ENCODE data around the gene MAGEL2. TPM values are rescaled to one million over a fixed set of nuclear protein-coding genes. Genes with fewer than 3 reads are reported as not detected.
A peak's percentile ranks its signal among the peaks of the same experiment; 100 is the strongest.

Gene MAGEL2
- total RNA-seq, 6 experiments from 2014 or later: 0.04 to 0.05 TPM; not detected in 4

DNA sequence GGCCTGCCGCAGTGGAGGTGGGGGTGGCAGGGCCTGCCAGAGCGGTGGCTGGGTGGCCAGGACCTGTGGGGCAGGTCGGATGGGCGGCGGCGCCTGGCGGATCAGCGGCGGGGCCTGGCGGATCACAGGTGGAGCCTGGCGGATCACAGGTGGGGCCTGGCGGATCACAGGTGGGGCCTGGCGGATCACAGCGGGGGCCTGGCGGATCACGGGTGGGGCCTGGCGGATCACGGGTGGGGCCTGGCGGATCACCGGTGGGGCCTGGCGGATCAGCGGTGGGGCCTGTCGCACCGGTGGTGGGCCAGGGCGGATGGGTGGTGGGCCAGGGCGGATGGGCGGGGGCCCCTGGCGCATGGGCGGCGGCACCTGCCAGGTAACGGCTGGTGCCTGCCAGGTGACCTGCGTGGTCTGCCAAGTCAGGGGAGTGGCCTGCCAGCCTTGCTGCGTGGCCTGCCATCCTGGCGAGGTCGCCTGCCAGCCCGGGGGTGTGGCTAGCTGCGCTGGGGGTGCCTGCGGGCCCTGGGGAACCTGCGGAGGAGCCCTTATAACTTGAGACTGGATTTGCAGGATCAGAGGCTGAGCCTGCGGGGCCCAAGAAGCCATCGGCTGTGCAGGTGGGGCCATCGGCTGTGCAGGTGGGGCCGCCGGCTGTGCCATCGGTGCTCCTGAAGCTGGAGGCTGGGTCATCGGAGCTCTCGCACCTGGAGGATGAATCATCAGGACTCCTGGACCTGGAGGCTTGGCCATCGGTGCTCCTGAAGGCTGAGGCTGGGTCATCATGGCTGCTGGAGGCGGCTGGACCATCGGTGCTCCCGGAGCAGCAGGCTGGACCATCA, 1.3 kb downstream of the MAGEL2 start:
- no peak overlapping the region for H3K27ac ChIP-seq
- H3K36me3 ChIP-seq: no peaks in the 10 kb centered on the region
- no peaks in the 10 kb centered on the region for H3K27me3 ChIP-seq
- H3K9me3 ChIP-seq: no peaks in the 10 kb centered on the region
- TF ChIP-seq POLR2A (IDR thresholded peaks at IDR 0.05): no peak
- TF ChIP-seq, protein P1, sequence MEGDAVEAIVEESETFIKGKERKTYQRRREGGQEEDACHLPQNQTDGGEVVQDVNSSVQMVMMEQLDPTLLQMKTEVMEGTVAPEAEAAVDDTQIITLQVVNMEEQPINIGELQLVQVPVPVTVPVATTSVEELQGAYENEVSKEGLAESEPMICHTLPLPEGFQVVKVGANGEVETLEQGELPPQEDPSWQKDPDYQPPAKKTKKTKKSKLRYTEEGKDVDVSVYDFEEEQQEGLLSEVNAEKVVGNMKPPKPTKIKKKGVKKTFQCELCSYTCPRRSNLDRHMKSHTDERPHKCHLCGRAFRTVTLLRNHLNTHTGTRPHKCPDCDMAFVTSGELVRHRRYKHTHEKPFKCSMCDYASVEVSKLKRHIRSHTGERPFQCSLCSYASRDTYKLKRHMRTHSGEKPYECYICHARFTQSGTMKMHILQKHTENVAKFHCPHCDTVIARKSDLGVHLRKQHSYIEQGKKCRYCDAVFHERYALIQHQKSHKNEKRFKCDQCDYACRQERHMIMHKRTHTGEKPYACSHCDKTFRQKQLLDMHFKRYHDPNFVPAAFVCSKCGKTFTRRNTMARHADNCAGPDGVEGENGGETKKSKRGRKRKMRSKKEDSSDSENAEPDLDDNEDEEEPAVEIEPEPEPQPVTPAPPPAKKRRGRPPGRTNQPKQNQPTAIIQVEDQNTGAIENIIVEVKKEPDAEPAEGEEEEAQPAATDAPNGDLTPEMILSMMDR (IDR thresholded peaks at IDR 0.05): no peak
- intact Hi-C loops (cut with DNase I): loop anchor here in 1 of 2 donors (10.0 kb wide), 1 partner anchor 228 kb away; no protein-coding TSS in a partner anchor
- no peaks in the 10 kb centered on the region for H3K4me1 ChIP-seq
- DNase-seq: no peak
- ATAC-seq: no peak
- H3K4me3 ChIP-seq: no peak overlapping the region
- WGBS (ENCODE audit: insufficient coverage, low coverage, low lambda C conversion rate, missing lambda C conversion rate): 98% methylated on average over 7 of the region's 51 CpGs

DNA sequence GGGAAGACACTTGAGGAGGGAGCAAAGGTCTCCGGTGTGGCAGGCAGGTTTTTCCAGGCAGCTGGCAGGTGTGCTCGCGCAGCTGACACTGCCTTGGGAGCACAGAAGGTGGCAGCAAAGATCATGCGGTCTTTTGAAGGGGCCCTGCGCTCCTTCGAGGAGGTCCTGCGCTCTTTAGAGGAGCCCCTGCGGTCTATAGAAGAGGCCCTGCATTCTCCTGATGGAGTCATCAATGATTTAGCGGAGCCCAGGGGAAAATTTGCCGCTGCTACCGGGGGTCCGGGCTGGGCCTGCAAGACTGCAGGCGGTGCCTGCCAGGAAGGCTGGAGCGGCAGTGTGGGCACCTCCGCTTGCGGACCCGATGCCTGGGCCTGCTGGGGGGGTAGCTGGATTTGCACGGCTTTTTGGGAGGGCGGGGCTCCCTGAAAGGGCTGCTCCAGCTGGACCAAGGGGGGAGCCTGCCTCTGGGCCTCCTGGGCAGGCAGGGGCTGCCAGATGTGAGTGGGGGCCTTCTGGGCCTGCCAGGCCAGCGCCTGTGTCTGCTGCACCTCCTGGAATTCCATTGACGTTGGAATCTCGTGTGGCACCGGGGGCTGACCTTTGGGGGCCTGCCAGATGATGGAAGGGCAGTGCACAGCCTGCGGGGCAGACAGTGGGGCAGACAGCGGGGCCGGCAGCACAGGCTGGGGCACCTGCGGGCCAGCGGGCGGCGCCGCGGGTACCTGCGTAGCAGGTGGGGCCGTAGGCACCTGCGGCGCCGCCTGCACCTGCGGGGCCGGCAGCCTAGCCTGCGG, 2.1 kb downstream of the MAGEL2 start:
- no peaks in the 10 kb centered on the region for H3K4me1 ChIP-seq
- DNase-seq (no peak), ATAC-seq (no peak)
- 70% methylated on average over 3 of the region's 40 CpGs for WGBS (ENCODE audit: insufficient coverage, low coverage, low lambda C conversion rate, missing lambda C conversion rate)
- TF ChIP-seq POLR2A (IDR thresholded peaks at IDR 0.05): no peak
- H3K4me3 ChIP-seq: no peak overlapping the region
- H3K9me3 ChIP-seq: no peaks in the 10 kb centered on the region
- no peaks in the 10 kb centered on the region for H3K36me3 ChIP-seq
- no peak overlapping the region for H3K27ac ChIP-seq
- no peaks in the 10 kb centered on the region for H3K27me3 ChIP-seq
- intact Hi-C loops (cut with DNase I): loop anchor here in 1 of 2 donors (10.0 kb wide), 1 partner anchor 229 kb away; no protein-coding TSS in a partner anchor

DNA sequence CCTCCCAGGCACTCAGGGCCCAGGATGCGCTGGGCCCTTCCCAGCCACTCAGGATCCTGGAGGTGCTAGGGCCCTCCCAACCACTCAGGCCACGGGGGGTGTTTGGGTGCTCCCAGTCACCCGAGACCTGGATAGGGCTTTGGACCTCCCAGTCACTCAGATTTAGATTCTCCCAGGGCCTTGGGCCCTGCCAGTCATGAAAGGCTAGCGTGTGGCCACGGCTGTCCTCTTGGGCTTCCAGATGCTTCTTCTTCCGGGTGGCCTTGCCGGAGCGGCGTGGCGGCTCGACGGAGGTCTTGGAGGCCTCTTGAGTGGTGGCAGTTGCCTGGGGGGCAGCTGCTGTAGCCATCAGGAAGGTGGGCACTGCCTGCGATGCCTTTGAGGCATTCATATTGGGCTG, 2.8 kb downstream of the MAGEL2 start:
- H3K27ac ChIP-seq: no peak overlapping the region
- ATAC-seq (no peak), DNase-seq (no peak)
- H3K36me3 ChIP-seq: no peaks in the 10 kb centered on the region
- intact Hi-C loops (cut with DNase I): loop anchor here in 1 of 2 donors (10.0 kb wide), 1 partner anchor 230 kb away; no protein-coding TSS in a partner anchor
- WGBS (ENCODE audit: insufficient coverage, low coverage, low lambda C conversion rate, missing lambda C conversion rate): no CpG with 5 or more reads among the region's 13 CpGs
- H3K9me3 ChIP-seq: no peaks in the 10 kb centered on the region
- no peaks in the 10 kb centered on the region for H3K27me3 ChIP-seq
- H3K4me3 ChIP-seq: no peak overlapping the region
- no peaks in the 10 kb centered on the region for H3K4me1 ChIP-seq
- no peak for TF ChIP-seq POLR2A (IDR thresholded peaks at IDR 0.05)
- TF ChIP-seq, protein P1 (IDR thresholded peaks at IDR 0.05): no peak

DNA sequence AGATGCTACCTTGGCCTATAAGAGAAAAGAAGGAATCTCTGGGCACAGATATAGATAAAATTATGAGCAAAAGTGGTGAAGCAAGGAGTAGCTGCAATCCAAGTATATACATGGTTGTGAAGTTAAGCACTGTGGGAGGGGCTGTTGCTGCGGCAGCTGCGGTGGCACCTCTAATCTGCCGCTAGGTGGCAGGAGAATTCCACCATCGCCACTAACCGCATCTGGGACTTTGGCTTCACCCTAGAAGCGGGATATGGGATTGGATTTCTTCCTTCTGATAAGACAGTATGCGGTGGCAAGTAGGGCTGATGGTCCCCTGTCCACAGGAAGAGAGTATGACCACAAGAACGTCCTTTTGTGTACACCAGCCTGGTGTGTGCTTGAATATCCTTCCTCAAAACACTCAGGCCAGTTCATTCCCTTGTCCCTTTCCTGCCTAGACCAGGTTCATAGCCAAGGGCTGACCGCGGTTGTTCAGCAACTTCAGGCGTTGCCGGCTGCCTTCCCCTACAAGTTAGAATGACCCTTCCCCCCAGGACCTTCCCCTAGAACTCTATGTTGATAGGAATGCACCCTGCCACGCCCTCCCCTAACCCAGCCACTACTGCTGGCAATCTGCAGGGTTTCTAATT, 5.1 kb downstream of the MAGEL2 start:
- DNase-seq: peak in 2 of 3 donors; percentile 56 to 61
- intact Hi-C loops (cut with DNase I): loop anchor here in 1 of 2 donors (10.0 kb wide), 1 partner anchor 232 kb away; no protein-coding TSS in a partner anchor
- TF ChIP-seq, protein P1 (IDR thresholded peaks at IDR 0.05): peak; percentile 68 to 96 (median 90)
- TF ChIP-seq POLR2A (IDR thresholded peaks at IDR 0.05): no peak

More for the DNA sequence above, 5.1 kb downstream of the MAGEL2 start:
- no peaks in the 10 kb centered on the region for H3K36me3 ChIP-seq
- H3K27ac ChIP-seq: no peak overlapping the region
- no peaks in the 10 kb centered on the region for H3K9me3 ChIP-seq
- WGBS (ENCODE audit: insufficient coverage, low coverage, low lambda C conversion rate, missing lambda C conversion rate): 7% methylated on average over 9 of the region's 13 CpGs
- H3K4me3 ChIP-seq: no peak overlapping the region
- peak; percentile 82 to 91 (median 86) for ATAC-seq
- no peaks in the 10 kb centered on the region for H3K4me1 ChIP-seq
- H3K27me3 ChIP-seq: no peaks in the 10 kb centered on the region

All from right lobe of liver (tissue), 6 donors.